22Rv1 (cell line): ENCODE data around the gene PEX14.
"Not testable (repeated sequence)": the region's sequence is repeated elsewhere in the genome, so short reads cannot be mapped to it uniquely, and the experiment has no call there.

Experiments used
- ZFX ChIP-seq: fragments of 450-650 bp; IDR thresholded peaks from 2 replicates; pipeline ENCODE4 v1.6.1; 2017; ENCODE audit warnings: antibody characterized with exemption, borderline replicate concordance
- TF ChIP-seq, protein P1 (sequence below): fragments of 450-650 bp; IDR thresholded peaks from 2 replicates; pipeline ENCODE4 v1.5.1; 2017; ENCODE audit warnings: mild to moderate bottlenecking

GRCh38 chr1:10457462-10457861, 17.3 kb upstream of the PEX14 start:
- TF ChIP-seq, protein P1, sequence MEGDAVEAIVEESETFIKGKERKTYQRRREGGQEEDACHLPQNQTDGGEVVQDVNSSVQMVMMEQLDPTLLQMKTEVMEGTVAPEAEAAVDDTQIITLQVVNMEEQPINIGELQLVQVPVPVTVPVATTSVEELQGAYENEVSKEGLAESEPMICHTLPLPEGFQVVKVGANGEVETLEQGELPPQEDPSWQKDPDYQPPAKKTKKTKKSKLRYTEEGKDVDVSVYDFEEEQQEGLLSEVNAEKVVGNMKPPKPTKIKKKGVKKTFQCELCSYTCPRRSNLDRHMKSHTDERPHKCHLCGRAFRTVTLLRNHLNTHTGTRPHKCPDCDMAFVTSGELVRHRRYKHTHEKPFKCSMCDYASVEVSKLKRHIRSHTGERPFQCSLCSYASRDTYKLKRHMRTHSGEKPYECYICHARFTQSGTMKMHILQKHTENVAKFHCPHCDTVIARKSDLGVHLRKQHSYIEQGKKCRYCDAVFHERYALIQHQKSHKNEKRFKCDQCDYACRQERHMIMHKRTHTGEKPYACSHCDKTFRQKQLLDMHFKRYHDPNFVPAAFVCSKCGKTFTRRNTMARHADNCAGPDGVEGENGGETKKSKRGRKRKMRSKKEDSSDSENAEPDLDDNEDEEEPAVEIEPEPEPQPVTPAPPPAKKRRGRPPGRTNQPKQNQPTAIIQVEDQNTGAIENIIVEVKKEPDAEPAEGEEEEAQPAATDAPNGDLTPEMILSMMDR, result not testable (repeated sequence)
- not testable (repeated sequence) for TF ChIP-seq ZFX
